ENCODE results near the gene DOCK2.

DNA sequence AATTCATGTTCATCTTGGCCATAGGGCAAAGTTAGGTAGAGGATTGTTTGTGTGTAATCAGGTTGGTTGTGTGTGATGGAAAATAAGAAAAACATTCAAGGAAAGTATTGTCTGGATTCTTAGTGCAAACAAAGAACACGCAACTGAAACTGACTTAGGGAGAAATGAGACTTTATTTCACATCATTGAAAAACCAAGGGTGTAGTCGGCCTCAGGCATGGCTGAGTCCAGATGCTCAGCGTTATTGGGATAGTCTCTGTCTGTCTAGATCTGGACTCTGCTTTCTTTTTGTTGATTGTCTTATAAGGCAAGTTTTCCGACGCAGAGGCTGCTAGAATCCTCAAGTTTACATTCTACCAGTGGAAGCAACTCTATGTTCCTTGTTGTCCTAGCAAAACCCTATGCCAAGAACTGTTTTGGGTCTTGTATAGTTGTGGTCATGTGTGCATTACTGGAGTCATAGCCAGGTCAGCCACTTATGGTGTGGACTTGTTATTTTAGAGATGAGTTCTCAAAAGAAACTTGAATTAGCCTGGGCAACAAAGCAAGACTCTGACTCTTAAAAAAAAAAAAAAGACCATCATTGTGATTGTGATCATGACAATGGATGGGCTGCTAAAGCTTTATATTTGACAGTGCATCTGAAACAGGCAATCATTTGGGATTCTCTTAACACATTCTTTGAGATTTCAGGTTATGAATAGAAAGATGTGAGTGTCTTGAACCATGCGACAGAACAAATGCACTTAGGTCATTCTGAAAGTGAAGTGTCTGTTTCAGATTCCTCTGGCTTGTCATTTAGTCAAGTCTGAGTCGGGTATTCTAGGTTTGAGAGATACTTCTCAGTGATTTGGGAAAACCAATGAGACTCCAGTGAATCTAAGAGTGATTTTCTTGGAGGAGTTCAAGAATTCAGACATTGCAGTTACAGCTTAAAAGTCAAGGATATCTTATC lies 82.6 kb downstream of the DOCK2 start:
- no peak for TF ChIP-seq BRCA1 (IDR thresholded peaks at IDR 0.05)
- no peak for TF ChIP-seq BRCA1 (CRISPR knock-in tag; IDR thresholded peaks at IDR 0.05)
- TF ChIP-seq CREB1 (IDR thresholded peaks at IDR 0.05): no peak
- TF ChIP-seq CREB1 (CRISPR knock-in tag; IDR thresholded peaks at IDR 0.05): no peak
- no peak for TF ChIP-seq SMAD1 (IDR thresholded peaks at IDR 0.05; ENCODE audit: low read depth, low read length, partially characterized antibody)
- no peak for TF ChIP-seq RB1 (IDR thresholded peaks at IDR 0.05; ENCODE audit: low read depth)
- TF ChIP-seq, protein P1, sequence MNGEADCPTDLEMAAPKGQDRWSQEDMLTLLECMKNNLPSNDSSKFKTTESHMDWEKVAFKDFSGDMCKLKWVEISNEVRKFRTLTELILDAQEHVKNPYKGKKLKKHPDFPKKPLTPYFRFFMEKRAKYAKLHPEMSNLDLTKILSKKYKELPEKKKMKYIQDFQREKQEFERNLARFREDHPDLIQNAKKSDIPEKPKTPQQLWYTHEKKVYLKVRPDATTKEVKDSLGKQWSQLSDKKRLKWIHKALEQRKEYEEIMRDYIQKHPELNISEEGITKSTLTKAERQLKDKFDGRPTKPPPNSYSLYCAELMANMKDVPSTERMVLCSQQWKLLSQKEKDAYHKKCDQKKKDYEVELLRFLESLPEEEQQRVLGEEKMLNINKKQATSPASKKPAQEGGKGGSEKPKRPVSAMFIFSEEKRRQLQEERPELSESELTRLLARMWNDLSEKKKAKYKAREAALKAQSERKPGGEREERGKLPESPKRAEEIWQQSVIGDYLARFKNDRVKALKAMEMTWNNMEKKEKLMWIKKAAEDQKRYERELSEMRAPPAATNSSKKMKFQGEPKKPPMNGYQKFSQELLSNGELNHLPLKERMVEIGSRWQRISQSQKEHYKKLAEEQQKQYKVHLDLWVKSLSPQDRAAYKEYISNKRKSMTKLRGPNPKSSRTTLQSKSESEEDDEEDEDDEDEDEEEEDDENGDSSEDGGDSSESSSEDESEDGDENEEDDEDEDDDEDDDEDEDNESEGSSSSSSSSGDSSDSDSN (IDR thresholded peaks at IDR 0.05; ENCODE audit: borderline replicate concordance in 1 of 2, low read depth in 2 of 2, low read length in 2 of 2): no peak
- TF ChIP-seq ZNF282 (CRISPR knock-in tag; IDR thresholded peaks at IDR 0.05): no peak

Measured in K562 (cell line).